NCI-H1417 (cell line): ENCODE measurements around the gene SNX33.
"Not testable (repeated sequence)": the region's sequence is repeated elsewhere in the genome, so short reads cannot be mapped to it uniquely, and the experiment has no call there.

Source experiments
- DNase-seq, 3 experiments: peaks; one replicate each; lab custom pipeline; 2025; lab: John Stamatoyannopoulos, UW

SNX33 gene

DNA sequence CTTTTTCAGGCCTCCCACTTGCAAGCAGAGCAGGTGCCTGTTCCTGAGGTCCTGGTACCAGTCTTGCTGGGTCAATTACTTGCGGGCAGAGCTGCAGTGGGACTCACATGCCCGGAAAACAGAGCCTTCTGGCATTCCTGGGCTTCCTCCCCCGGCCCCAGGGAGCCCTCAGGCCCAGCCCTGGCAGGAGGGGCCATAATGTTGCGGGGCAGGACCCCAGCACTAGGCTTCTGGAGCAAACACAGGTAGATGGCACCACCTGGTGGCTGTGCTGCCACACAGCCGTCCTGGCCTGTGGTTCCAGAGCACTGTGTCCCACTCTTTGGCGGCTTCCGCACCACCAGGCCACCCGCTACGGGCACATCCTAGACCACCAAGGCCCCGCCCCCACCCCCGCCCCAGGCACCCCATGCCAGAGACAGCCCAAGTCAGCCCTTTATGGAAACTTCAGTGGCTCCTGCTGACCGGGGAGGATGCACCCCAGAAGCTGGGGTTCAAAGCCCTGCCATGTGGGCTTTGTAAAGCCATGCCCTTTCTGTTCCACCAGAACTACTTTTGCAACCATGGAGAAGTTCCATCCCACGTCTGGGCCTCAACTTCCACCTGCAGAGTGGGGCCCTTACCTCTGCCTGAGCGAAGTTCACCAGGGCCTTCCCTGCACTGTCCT, 36.1 kb downstream of the SNX33 start:
- peak in 2 of 3 experiments; percentile 40 to 74 for DNase-seq

- peak in 2 of 3 experiments; percentile 12 to 27 for DNase-seq
These were observed 36.9 kb downstream of the SNX33 start for GRCh38 chr15:75684648-75685047.

- DNase-seq = no peak
These were observed 37.5 kb downstream of the SNX33 start for GRCh38 chr15:75685195-75685594.

DNA sequence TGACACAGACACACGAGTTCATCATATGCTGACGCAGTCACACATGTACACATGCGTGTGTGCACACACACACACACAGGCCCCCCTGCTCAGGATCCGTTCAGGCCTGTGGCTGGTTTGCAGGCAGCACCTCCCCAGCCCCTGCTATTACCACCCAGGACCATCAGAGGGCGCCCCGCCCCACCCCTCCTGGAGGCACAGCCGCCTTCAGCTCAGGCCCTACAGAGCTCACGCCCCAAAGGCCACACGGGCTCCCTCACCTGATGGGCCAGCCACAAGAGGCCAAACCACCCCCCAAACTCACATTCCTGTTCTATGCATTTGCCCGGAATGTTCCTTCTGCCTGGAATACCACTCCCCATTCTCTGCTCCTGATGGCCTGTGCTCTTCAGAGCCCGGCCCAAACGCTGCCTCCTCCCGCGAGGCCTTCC, 38.5 kb downstream of the SNX33 start:
- peak; percentile 2 to 70 (median 50) for DNase-seq

DNA sequence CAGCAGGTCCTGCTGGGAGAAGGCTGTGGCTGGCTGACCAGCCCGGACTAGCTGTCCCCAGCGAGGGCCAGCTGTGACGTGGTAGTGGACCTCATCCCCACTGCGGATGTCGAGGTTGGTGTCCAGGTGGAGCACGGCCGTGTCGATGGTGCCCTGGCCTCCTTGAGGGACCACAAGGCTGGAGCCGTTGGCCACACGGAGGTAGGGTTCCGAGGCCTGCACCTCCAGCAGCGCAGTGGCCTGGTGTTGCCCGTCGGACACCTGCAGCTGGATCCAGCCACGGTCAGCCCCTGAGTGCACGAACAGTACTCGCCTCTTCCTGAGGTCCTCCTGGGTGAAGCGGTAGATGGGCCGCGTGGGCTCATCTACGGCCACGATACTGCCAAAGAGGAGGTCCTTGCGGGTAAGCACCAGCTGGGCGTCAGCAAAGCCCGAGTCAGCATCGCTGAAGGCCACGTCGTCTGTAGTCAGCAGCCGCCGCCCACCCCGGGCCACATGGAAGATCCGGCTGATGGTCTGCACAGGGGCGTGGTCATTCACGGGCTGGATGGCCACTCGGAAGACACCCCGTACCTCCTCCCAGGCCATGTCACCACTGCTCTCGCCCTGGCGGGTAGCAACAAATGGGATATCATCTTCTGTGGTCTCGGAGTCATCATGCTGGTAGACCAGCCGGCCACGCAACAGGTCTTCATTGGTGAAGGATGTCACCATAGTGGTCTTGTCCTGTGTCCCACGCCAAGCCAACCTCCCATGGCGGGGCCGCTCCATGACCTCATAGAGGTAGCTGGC, 40.0 kb downstream of the SNX33 start:
- DNase-seq = no peak

- no peak for DNase-seq
These were observed 40.5 kb downstream of the SNX33 start for GRCh38 chr15:75688278-75688557.

DNA sequence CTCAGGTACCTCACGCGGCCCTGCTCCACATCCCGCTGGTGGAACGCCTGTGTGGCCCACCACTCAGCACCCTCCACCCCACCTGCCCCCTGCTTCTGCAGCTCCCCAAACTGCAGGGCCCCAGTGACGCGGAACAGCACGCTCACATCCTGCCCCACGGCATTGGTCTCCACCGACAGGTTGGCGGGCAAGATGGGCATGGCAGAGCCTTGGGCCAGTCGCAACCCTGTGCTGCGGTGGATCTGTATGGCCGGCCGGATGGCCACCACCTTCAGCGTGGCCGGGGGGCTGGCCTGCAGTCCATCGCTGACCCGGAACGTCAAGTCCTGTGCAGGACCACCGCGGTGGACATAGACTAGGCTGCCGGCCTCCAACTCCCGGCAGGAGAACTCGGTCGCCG, 41.1 kb downstream of the SNX33 start:
- no peak for DNase-seq

DNA sequence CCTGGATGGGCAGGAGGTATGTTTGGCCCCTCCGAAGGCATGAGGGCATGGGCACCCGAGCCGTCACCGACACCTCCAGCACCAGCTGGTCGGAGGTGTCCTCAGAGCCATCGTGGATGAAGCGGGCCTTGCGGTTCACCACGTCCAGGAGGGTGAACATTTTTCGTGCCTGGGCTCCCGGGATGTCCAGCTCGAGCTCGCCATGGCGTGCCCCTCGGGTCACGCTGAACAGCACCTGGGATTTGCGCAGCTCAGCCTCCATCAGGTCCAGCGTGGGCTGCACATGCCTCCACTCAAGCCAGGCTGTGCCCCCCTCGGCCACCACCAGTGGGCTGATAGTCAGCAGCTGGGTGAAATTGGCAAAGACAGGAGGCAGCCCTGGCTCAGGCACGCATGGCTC, 41.7 kb downstream of the SNX33 start:
- DNase-seq = not testable (repeated sequence)

- not testable (repeated sequence) for DNase-seq
These were observed 44.6 kb downstream of the SNX33 start for GRCh38 chr15:75692311-75692710.

- not testable (repeated sequence) for DNase-seq
These were observed 45.3 kb downstream of the SNX33 start for GRCh38 chr15:75693028-75693427.

GRCh38 chr15:75693501-75694240, 46.0 kb downstream of the SNX33 start:
- DNase-seq = no peak

- peak in 2 of 3 experiments; percentile 56 to 72 for DNase-seq
These were observed 46.8 kb downstream of the SNX33 start for GRCh38 chr15:75694241-75695182.

- peak in 1 of 3 experiments; percentile 44 for DNase-seq
These were observed 47.5 kb downstream of the SNX33 start for GRCh38 chr15:75695220-75695619.

DNA sequence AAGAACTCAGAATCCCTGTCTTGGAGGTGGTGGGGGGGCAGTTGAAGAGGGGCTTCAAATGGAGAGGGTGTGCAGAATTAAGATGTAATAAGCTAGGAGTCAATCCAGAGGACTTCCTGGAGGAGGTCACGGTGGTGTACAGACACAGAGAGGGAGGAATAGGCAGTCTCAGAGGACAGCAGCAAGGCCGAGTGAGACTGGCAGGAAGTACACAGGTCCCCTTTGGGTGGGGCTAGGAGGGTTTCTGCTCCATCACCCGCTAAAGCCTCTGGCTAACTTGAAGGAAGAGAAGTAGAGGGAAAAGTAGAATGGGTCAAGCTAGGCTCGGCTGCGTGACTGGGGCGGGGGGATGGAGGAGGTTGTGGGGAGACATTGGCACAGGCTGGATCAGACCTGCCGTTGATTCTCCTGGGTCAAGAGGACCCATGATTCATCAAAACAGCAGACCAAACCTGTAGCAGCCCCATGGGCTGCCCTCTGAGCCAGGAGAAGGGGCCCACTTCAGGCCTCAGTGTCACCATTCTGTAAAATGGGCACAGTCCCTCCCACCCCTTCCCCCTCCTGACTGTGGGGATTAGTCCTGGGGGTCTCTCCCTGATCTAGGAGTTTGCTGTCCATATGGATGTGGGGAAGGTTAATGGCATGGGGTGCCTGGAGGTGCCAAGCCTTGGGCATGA, 48.1 kb downstream of the SNX33 start:
- no peak for DNase-seq

GRCh38 chr15:75696311-75696720, 48.6 kb downstream of the SNX33 start:
- DNase-seq = no peak

- no peak for DNase-seq
These were observed 49.1 kb downstream of the SNX33 start for GRCh38 chr15:75696854-75697259.

DNA sequence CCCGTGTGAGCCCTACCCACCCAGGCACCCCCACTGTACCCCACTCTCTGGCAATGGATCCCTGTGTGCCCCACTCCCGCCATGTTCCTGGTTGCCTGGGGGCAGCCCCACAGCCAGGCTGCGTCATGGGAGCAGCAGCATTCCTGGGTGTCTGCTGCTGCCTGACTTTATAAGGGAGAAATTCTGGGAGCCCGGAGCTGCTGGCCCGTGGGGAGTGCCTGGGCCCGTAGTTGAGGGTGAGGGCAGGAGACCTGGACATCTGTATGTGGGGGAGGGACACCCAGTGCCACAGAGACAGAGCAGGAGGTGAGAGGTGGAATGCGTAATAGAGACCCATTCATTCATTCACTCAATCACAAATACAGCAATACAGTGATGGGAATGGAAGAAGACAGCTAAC, 49.8 kb downstream of the SNX33 start:
- DNase-seq = no peak

- DNase-seq = not testable (repeated sequence)
These were observed 50.4 kb downstream of the SNX33 start for GRCh38 chr15:75697974-75698747.

- not testable (repeated sequence) for DNase-seq
These were observed 51.8 kb downstream of the SNX33 start for GRCh38 chr15:75699517-75699916.
